ENCODE results near the gene TTC33. TPM values are rescaled to one million over a fixed set of nuclear protein-coding genes. Genes with fewer than 3 reads are reported as not detected.

The TTC33 gene
- total RNA-seq, 4 donors from 2014 or later: 6.4 to 67.3 (median 17.4) TPM

DNA sequence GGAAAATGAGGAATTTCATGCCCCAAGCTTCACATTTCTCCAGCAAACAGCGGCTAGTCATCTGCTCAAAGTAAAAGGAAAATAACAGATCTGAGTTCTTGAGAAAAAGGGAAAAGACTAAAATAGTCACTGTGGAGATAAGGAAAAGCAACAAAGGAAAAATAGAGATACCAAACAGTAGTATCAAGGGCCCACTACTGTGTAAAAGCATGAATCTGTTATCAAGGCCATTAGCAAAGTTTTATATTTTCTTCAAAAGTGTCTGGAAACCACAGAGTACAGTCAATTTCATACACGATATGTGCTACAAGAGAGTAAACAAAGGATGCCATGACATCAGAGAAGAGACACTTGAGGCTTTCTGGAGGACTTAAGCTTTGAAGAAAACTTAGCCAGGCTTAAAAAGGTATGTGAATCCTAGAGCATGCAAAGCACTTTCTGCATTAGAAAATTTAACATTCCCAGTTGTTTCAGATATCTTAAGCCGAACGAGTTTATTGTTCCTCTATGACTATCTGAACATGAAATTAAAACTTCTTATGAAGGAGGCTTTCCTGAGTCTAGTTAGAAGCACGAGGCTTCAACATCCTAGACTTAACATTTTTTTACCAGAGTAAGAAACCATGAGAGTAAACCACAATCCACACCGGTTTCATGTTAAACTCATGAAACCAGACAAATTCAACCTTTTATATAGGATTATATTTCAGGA, 1.2 kb downstream of the TTC33 start:
- intact Hi-C loops (cut with DNase I; ENCODE audit: low total_unique reads) (loop anchor here (5.0 kb wide), 1 partner anchor 123 kb away; no protein-coding TSS in a partner anchor), in situ Hi-C loops (cut with MboI; ENCODE audit: low pct_ligation_motif_present in 1 of 4, low pct_unique_long_range_greater_than_20kb in 1 of 4, low sequenced_read_pairs in 3 of 4) (loop anchor here in 1 of 4 donors (10.0 kb wide), 1 partner anchor 120 kb away; no protein-coding TSS in a partner anchor)
- DNase-seq: no peak
- 13 to 16% methylated on average over 6 of the region's 6 CpGs for WGBS, 2 donors (ENCODE audit: low coverage in 1 of 2)
- Histone ChIP-seq H3K27me3 (no peaks in the 10 kb centered on the region), H3K36me3 (no peaks in the 10 kb centered on the region), H3K27ac (peak overlapping the region; percentile 93 to 99 (median 96)), H3K4me1 (peaks cover 2 to 15% (median 6%) of the 10 kb centered on the region in 4 donors), H3K4me3 (peak overlapping the region in 3 of 4 donors; percentile 75 to 97 (median 86)), H3K9me3 (no peaks in the 10 kb centered on the region)
- TF ChIP-seq POLR2A (IDR thresholded peaks at IDR 0.05) (no peak), CTCF (IDR thresholded peaks at IDR 0.05) (no peak), POLR2AphosphoS5 (IDR thresholded peaks at IDR 0.05) (no peak), EP300 (IDR thresholded peaks at IDR 0.05; ENCODE audit: low read depth) (no peak)

- in situ Hi-C loops (cut with MboI; ENCODE audit: low pct_ligation_motif_present in 1 of 4, low pct_unique_long_range_greater_than_20kb in 1 of 4, low sequenced_read_pairs in 3 of 4): loop anchor here (25.0 kb wide), 3 partner anchors 809 to 1159 kb away; no protein-coding TSS in a partner anchor
- no peaks in the 10 kb centered on the region for H3K9me3 ChIP-seq
- no peak for DNase-seq
These were observed 9.1 kb downstream of the TTC33 start for GRCh38 chr5:40746703-40747102.

GRCh38 chr5:40743771-40744170, 12.0 kb downstream of the TTC33 start:
- peaks cover 0 to 28% (median 9%) of the 10 kb centered on the region in 4 donors for H3K36me3 ChIP-seq
- in situ Hi-C loops (cut with MboI; ENCODE audit: low pct_ligation_motif_present in 1 of 4, low pct_unique_long_range_greater_than_20kb in 1 of 4, low sequenced_read_pairs in 3 of 4): loop anchor here (25.0 kb wide), 3 partner anchors 806 to 1156 kb away; no protein-coding TSS in a partner anchor
- DNase-seq: no peak

More at GRCh38 chr5:40746703-40747102, 9.1 kb downstream of the TTC33 start:
- Histone ChIP-seq H3K4me3 (no peak overlapping the region), H3K36me3 (peaks cover 0 to 11% (median 4%) of the 10 kb centered on the region in 4 donors), H3K27ac (no peak overlapping the region), H3K4me1 (peaks cover 0 to 17% (median 5%) of the 10 kb centered on the region in 4 donors), H3K27me3 (no peaks in the 10 kb centered on the region)
- intact Hi-C loops (cut with DNase I; ENCODE audit: low total_unique reads): no loop called here
- TF ChIP-seq CTCF (IDR thresholded peaks at IDR 0.05) (no peak), POLR2A (IDR thresholded peaks at IDR 0.05) (no peak), EP300 (IDR thresholded peaks at IDR 0.05; ENCODE audit: low read depth) (no peak), POLR2AphosphoS5 (IDR thresholded peaks at IDR 0.05) (no peak)
- WGBS, 2 donors (ENCODE audit: low coverage in 1 of 2): 32 to 49% methylated on average over 4 of the region's 4 CpGs

More at GRCh38 chr5:40743771-40744170, 12.0 kb downstream of the TTC33 start:
- no peak overlapping the region for H3K27ac ChIP-seq
- no peaks in the 10 kb centered on the region for H3K27me3 ChIP-seq
- TF ChIP-seq EP300 (IDR thresholded peaks at IDR 0.05; ENCODE audit: low read depth) (no peak), CTCF (IDR thresholded peaks at IDR 0.05) (no peak), POLR2AphosphoS5 (IDR thresholded peaks at IDR 0.05) (no peak), POLR2A (IDR thresholded peaks at IDR 0.05) (no peak)
- no peaks in the 10 kb centered on the region for H3K9me3 ChIP-seq
- H3K4me3 ChIP-seq: no peak overlapping the region
- H3K4me1 ChIP-seq: peaks cover 0 to 15% (median 5%) of the 10 kb centered on the region in 4 donors
- 84 to 85% methylated on average over 2 of the region's 2 CpGs for WGBS, 2 donors (ENCODE audit: low coverage in 1 of 2)
- intact Hi-C loops (cut with DNase I; ENCODE audit: low total_unique reads): no loop called here
